K562 (cell line): Measurements from ENCODE around the gene RPS28. TPM values are rescaled to one million over a fixed set of nuclear protein-coding genes. Genes with fewer than 3 reads are reported as not detected.

Source experiments
- CREM ChIP-seq: IDR thresholded peaks from 2 replicates; pipeline ENCODE4 v1.6.1; 2014; ENCODE audit warnings: antibody characterized with exemption, low read depth
- GABPB2 ChIP-seq: fragments of 250-450 bp; sonication (Bioruptor Pico); conservative IDR thresholded peaks from 2 replicates; pipeline ENCODE4 v1.5.1; 2021; ENCODE audit warnings: mild to moderate bottlenecking
- JUNB ChIP-seq: fragments of 450-650 bp; formaldehyde crosslinking; conservative IDR thresholded peaks from 2 replicates; pipeline ENCODE4 v1.4.0; 2020; ENCODE audit warnings: mild to moderate bottlenecking
- L3MBTL2 ChIP-seq: fragments of 450-650 bp; IDR thresholded peaks from 2 replicates; pipeline ENCODE4 v1.6.1; 2016; ENCODE audit warnings: mild to moderate bottlenecking, moderate library complexity
- NFXL1 ChIP-seq: fragments of 450-650 bp; formaldehyde crosslinking; IDR thresholded peaks from 2 replicates; pipeline ENCODE4 v1.4.0; 2021; ENCODE audit warnings: mild to moderate bottlenecking
- RBM22 ChIP-seq: fragments of 200-400 bp; formaldehyde crosslinking; IDR thresholded peaks from 2 replicates; pipeline ENCODE4 v1.6.1; 2018; ENCODE audit warnings: low read length, low read depth; ENCODE audit not compliant: poor library complexity, severe bottlenecking
- SIN3B ChIP-seq: fragments of 450-650 bp; IDR thresholded peaks from 2 replicates; pipeline ENCODE4 v1.6.1; 2017; ENCODE audit warnings: low read depth, mild to moderate bottlenecking, moderate library complexity
- SMARCE1 ChIP-seq: fragments of 450-650 bp; IDR thresholded peaks from 2 replicates; pipeline ENCODE4 v1.7.1; 2016; ENCODE audit warnings: mild to moderate bottlenecking
- SPI1 ChIP-seq: IDR thresholded peaks from 2 replicates; pipeline ENCODE4 v1.6.1; 2011; ENCODE audit warnings: low read depth, low read length, control low read depth, borderline replicate concordance
- SRSF7 ChIP-seq: fragments of 200-400 bp; formaldehyde crosslinking; optimal IDR thresholded peaks from 2 replicates; pipeline ENCODE3; 2017; ENCODE audit warnings: mild to moderate bottlenecking, low read depth, low read length
- ZNF644 ChIP-seq: fragments of 200-800 bp; sonication (Bioruptor generic); IDR thresholded peaks from 2 replicates; pipeline ENCODE4 v1.6.1; 2016; ENCODE audit warnings: low read depth, missing genetic modification characterization, missing compliant biosample characterization
- polyA plus RNA-seq, 8 experiments: library from polyadenylated mRNA; depleted of rRNA in 4 of 8; stranded (reverse) in 5 of 8; unstranded in 3 of 8; fragments of >200 nt; fragmentation: Nextera tagmentation in 2 of 8; fragmentation: Illumina TruSeq in 1 of 8; extraction: Ambion mirVana in 2 of 8; extraction: Trizol in 1 of 8; gene quantifications; 2 replicates each; pipeline versions ENCODE4 v1.2.1 to v1.2.3, GENCODE V29; 2011 to 2014; ENCODE audit warnings: inconsistent platforms in 1 of 8, missing spikeins in 1 of 8
- total RNA-seq, 7 experiments: library from RNA; depleted of rRNA in 6 of 7; stranded (reverse); fragments of >200 nt in 6 of 7; fragmentation: Illumina TruSeq in 2 of 7; extraction: Trizol in 2 of 7; gene quantifications; 2 replicates each; pipeline versions ENCODE4 v1.2.1 to v1.2.3, GENCODE V29; 2011 to 2021; ENCODE audit warnings: low replicate concordance in 1 of 7
- TF ChIP-seq, protein P1 (sequence below), 2 experiments: fragments of 450-650 bp in 1 of 2; IDR thresholded peaks; 2 replicates each; pipeline ENCODE4 v1.6.1; 2011 to 2017; ENCODE audit warnings: low read depth in 2 of 2, antibody characterized with exemption in 1 of 2, borderline replicate concordance in 1 of 2, low read length in 1 of 2, mild to moderate bottlenecking in 1 of 2, mixed read lengths in 1 of 2; ENCODE audit not compliant: control insufficient read depth in 1 of 2
- TF ChIP-seq, protein P2 (sequence below): sonication (generic); formaldehyde crosslinking; IDR thresholded peaks from 2 replicates; pipeline ENCODE4 v1.8.1; 2022; ENCODE audit warnings: missing genetic modification reagents
- TF ChIP-seq, protein P3 (sequence below): IDR thresholded peaks from 3 replicates; pipeline ENCODE4 v1.6.1; 2011; ENCODE audit warnings: borderline replicate concordance, mild to moderate bottlenecking; ENCODE audit not compliant: insufficient read length, insufficient read depth
- TF ChIP-seq, protein P4 (sequence below): IDR thresholded peaks from 2 replicates; pipeline ENCODE4 v1.6.1; 2011; ENCODE audit warnings: borderline replicate concordance, low read depth, mild to moderate bottlenecking, moderate library complexity, low read length; ENCODE audit not compliant: insufficient read depth, poor library complexity, severe bottlenecking
- TF ChIP-seq, protein P5 (sequence below): IDR thresholded peaks from 2 replicates; pipeline ENCODE4 v1.6.1; 2016; ENCODE audit warnings: missing genetic modification characterization, missing compliant biosample characterization

The RPS28 gene
- total and polyA plus RNA-seq, 9 of the 15 experiments (the other 6 are each of a cell fraction or from before 2014, with no cell fraction given): 165 to 2,827 (median 1,303) TPM

DNA sequence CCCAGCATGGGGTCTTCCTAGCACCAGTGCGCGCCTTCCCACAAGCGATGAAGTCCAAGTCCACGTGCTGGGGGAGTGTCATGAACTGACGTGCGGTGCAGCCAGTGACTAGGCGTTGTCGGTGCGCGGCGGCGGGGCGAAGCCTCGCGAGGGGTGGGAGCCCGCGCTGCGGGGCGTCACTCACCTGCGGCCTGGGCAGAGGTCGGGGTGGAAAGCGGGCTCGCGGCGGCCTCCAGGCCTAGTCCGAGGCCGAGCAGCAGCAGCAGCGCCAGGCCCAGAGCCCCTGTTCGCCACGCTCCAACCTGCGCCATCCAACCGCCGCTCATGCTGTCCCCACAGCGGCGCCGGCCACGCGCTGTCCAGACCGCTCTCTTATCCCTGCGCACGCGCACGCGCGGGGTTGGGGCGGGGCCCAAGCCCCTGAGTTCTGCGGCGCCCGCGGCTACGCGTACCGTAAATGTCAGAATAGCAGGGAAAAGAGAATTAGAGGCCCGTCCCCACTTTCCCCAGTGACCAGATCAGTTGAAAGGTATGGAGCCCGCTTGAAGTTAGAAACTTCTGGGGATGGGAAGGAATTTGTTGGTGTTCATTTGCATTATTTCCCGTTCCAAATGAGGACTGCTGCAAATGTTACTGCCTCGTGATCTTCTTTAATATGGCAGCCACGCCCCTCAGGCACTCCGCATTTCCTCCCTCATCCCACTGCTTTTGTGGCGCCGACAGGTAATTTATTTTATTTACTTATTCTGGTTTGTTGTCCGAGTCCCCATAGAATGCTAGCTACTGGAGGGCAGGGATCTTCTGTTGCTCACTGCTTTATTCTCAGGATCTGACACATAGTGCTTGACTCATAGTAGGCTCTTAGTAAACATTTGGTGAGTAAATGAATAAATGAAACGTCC, 13.1 kb upstream of the RPS28 start, which contains the start of gene CD320 (continued):
- no peak for TF ChIP-seq SMARCE1
- no peak for TF ChIP-seq NFXL1 (CRISPR knock-in tag)
- no peak for TF ChIP-seq SRSF7
- TF ChIP-seq, protein P1, sequence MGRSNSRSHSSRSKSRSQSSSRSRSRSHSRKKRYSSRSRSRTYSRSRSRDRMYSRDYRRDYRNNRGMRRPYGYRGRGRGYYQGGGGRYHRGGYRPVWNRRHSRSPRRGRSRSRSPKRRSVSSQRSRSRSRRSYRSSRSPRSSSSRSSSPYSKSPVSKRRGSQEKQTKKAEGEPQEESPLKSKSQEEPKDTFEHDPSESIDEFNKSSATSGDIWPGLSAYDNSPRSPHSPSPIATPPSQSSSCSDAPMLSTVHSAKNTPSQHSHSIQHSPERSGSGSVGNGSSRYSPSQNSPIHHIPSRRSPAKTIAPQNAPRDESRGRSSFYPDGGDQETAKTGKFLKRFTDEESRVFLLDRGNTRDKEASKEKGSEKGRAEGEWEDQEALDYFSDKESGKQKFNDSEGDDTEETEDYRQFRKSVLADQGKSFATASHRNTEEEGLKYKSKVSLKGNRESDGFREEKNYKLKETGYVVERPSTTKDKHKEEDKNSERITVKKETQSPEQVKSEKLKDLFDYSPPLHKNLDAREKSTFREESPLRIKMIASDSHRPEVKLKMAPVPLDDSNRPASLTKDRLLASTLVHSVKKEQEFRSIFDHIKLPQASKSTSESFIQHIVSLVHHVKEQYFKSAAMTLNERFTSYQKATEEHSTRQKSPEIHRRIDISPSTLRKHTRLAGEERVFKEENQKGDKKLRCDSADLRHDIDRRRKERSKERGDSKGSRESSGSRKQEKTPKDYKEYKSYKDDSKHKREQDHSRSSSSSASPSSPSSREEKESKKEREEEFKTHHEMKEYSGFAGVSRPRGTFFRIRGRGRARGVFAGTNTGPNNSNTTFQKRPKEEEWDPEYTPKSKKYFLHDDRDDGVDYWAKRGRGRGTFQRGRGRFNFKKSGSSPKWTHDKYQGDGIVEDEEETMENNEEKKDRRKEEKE (IDR thresholded peaks at IDR 0.05; ENCODE audit: borderline replicate concordance in 1 of 2, control insufficient read depth in 1 of 2, low read depth in 2 of 2, low read length in 1 of 2): no peak
- 0 out of 2 replicates have a peak, but pooled peaks have one; percentile 39 for TF ChIP-seq SPI1
- TF ChIP-seq, protein P2, sequence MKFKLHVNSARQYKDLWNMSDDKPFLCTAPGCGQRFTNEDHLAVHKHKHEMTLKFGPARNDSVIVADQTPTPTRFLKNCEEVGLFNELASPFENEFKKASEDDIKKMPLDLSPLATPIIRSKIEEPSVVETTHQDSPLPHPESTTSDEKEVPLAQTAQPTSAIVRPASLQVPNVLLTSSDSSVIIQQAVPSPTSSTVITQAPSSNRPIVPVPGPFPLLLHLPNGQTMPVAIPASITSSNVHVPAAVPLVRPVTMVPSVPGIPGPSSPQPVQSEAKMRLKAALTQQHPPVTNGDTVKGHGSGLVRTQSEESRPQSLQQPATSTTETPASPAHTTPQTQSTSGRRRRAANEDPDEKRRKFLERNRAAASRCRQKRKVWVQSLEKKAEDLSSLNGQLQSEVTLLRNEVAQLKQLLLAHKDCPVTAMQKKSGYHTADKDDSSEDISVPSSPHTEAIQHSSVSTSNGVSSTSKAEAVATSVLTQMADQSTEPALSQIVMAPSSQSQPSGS (CRISPR knock-in tag): no peak
- no peak for TF ChIP-seq GABPB2 (CRISPR knock-in tag)
- TF ChIP-seq, protein P3, sequence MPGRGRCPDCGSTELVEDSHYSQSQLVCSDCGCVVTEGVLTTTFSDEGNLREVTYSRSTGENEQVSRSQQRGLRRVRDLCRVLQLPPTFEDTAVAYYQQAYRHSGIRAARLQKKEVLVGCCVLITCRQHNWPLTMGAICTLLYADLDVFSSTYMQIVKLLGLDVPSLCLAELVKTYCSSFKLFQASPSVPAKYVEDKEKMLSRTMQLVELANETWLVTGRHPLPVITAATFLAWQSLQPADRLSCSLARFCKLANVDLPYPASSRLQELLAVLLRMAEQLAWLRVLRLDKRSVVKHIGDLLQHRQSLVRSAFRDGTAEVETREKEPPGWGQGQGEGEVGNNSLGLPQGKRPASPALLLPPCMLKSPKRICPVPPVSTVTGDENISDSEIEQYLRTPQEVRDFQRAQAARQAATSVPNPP: no peak
- peak; percentile 89 for TF ChIP-seq RBM22
- TF ChIP-seq JUNB (CRISPR knock-in tag): no peak
- peak; percentile 67; the same call in 1 of the 2 replicates for TF ChIP-seq SIN3B
- TF ChIP-seq, protein P4, sequence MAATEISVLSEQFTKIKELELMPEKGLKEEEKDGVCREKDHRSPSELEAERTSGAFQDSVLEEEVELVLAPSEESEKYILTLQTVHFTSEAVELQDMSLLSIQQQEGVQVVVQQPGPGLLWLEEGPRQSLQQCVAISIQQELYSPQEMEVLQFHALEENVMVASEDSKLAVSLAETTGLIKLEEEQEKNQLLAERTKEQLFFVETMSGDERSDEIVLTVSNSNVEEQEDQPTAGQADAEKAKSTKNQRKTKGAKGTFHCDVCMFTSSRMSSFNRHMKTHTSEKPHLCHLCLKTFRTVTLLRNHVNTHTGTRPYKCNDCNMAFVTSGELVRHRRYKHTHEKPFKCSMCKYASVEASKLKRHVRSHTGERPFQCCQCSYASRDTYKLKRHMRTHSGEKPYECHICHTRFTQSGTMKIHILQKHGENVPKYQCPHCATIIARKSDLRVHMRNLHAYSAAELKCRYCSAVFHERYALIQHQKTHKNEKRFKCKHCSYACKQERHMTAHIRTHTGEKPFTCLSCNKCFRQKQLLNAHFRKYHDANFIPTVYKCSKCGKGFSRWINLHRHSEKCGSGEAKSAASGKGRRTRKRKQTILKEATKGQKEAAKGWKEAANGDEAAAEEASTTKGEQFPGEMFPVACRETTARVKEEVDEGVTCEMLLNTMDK: no peak
- peak; percentile 88 for TF ChIP-seq CREM
- TF ChIP-seq ZNF644 (tag): no peak
- TF ChIP-seq L3MBTL2: peak; percentile 99
- TF ChIP-seq, protein P5, sequence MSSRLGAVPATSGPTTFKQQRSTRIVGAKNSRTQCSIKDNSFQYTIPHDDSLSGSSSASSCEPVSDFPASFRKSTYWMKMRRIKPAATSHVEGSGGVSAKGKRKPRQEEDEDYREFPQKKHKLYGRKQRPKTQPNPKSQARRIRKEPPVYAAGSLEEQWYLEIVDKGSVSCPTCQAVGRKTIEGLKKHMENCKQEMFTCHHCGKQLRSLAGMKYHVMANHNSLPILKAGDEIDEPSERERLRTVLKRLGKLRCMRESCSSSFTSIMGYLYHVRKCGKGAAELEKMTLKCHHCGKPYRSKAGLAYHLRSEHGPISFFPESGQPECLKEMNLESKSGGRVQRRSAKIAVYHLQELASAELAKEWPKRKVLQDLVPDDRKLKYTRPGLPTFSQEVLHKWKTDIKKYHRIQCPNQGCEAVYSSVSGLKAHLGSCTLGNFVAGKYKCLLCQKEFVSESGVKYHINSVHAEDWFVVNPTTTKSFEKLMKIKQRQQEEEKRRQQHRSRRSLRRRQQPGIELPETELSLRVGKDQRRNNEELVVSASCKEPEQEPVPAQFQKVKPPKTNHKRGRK (tag): no peak
